SK-N-DZ (cell line): ENCODE measurements around the gene ASTN2.
A peak's percentile ranks its signal among the peaks of the same experiment; 100 is the strongest.

ENCODE experiments used
- DNase-seq: peaks from one replicate; pipeline ENCODE4 v3.0.0-alpha.2; 2015; ENCODE audit warnings: low spot score

Gene ASTN2

GRCh38 chr9:117368684-117369230, 46.1 kb downstream of the ASTN2 start:
- DNase-seq, result no peak

DNA sequence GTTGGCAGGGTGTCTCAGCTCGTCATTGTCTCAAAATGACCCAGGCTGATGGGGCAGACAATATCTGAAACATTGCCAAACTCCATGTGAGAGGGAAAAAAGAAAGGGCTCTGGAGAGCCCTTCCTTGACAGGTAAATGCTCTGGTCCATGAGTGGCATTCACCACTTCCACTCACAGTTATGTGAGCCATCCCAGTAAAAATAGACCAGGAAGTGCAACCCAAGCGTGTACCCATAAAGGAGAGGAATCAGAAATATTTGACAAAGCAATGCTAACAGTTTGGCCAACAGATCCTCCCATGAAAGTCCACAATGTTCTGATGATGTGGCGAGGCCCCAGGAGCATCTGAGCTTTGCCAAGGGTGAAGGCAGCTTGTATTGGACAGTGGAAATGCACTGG, 49.4 kb downstream of the ASTN2 start:
- no peak for DNase-seq

GRCh38 chr9:117363006-117363405, 51.9 kb downstream of the ASTN2 start:
- no peak for DNase-seq

- DNase-seq, result no peak
Measured at GRCh38 chr9:117359910-117360309, 54.9 kb downstream of the ASTN2 start.

DNA sequence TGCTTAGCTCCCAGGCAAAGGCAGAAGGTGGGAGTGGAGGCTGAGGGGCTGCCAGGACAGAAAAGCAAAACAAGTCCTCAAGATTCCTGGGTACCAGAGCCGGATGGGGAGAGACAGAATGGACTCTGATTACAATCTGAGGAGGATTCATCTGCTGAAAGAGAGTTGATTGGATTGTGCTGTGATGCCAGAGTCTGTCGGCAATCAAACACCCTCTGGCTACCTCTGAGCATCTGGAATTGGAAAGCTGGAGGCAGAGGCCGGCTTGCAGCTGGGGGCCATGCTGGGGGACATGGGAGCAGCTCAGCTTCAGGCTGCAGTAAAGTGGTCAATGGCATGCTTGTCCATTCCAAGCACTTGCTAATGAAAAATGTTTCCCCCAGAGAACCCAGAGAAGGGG, 59.3 kb downstream of the ASTN2 start:
- DNase-seq, result peak; percentile 91

DNA sequence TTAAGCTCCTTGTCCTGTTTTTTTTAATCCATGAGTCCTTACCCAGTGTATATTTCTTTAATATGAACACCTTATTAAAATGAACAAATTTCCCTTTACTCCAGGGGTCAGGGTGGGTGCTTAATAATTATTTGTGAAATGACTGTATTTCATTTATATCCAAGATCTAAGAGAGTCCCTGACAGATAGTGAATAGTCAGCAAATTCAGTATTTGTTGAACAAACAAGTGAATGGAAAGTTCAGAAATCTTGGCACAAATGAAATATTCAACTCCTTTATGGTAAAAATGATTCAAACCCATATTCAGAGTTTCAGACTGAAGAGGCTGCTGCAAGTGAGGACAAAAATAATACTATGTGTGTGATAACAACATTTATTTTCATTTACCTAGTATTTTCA, 59.9 kb downstream of the ASTN2 start:
- no peak for DNase-seq

- DNase-seq, result no peak
Measured at GRCh38 chr9:117354244-117354847, 60.5 kb downstream of the ASTN2 start.

- DNase-seq, result peak; percentile 43
Measured at GRCh38 chr9:117344892-117345660, 69.8 kb downstream of the ASTN2 start.

DNA sequence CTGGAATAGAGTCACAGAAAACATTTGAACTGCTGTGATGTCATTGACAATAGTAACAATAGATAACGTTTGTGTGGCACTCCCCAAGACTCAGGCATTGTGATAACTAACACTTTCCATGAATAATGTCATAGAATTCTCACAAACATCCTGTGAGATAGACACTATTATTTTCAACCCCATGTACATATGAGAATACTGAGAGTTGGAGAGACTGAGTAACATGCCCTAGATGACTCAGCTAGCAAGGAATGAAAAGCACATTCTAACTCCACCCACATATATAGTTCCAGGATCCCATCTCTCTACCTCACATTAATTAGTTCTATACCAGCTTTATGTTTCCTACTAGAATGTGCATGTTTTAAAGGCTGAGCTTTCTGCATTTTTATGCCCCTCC, 71.4 kb downstream of the ASTN2 start:
- DNase-seq, result no peak

DNA sequence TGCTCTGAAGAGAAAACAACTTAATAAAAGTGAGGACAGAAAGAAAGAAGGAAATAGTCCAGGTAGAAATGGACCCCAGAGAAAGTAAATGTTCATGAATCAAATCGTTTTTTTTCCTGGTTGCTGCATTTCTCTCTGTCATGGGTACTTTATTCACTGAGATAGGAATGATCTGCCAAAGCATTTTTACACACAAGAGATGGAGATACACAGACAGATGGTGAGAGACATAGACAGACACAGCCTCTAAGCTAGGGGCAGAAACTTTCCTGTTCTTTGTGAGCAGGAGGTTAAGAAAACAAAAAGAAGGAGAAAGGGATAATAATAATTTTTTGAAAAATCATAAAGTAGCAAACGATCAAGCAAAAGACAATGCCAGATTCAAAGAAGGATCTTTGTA, 73.7 kb downstream of the ASTN2 start:
- no peak for DNase-seq

DNA sequence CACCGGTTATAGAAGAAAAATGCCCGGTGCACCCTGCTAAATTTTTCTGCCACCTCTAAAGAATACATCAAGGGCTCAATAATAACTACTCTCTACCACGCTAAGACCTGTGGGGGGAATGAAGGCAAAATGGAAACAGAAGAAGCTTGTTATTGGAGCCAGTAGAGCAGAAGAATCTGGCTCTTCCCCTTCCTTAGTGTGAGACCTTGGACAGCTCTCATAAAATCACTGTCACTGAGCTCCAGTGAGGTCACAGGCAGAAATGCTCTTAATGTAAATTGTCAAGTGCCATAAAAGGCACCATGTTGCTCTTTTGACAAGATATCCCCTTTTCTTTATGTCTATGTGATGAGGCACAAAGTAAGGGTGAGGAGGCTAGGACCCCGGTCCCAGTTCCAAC, 74.4 kb downstream of the ASTN2 start:
- no peak for DNase-seq

- peak; percentile 78 for DNase-seq
Measured at GRCh38 chr9:117335837-117336433, 78.9 kb downstream of the ASTN2 start.

- no peak for DNase-seq
Measured at GRCh38 chr9:117334101-117334500, 80.8 kb downstream of the ASTN2 start.

GRCh38 chr9:117325831-117326230, 89.0 kb downstream of the ASTN2 start:
- no peak for DNase-seq

DNA sequence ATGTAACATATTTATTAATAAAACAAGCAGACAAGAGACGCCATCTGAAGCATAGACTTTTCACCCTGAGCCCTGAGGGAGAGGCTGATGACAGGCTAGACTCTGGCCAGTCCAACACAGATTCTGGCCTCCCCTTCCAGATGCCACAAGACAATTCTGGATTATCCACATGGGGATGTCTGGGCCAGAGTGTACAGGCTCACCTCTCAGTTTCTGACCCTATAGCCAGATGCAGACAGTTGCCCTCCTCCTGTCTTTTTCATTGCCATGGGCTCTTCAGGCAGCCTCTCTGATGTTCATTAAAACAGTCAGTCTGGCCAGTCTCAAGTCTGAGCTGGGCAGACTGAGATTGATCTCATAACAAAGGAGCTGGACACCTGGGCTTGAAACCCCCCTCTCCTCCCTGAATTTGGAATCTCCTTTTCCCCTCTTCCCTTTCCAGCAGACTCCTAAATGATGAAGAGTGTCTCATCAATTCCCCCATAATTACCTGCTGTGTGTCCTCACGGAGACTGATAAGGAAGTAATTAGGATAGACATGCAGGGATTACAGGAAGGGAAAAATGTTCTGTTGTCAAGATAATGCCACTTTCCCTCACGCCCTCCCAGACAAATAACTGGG, 89.6 kb downstream of the ASTN2 start:
- peak; percentile 87 for DNase-seq

GRCh38 chr9:117323390-117323789, 91.5 kb downstream of the ASTN2 start:
- DNase-seq, result no peak

GRCh38 chr9:117317192-117317591, 97.7 kb downstream of the ASTN2 start:
- DNase-seq, result no peak

- no peak for DNase-seq
Measured at GRCh38 chr9:117315236-117315635, 99.6 kb downstream of the ASTN2 start.

DNA sequence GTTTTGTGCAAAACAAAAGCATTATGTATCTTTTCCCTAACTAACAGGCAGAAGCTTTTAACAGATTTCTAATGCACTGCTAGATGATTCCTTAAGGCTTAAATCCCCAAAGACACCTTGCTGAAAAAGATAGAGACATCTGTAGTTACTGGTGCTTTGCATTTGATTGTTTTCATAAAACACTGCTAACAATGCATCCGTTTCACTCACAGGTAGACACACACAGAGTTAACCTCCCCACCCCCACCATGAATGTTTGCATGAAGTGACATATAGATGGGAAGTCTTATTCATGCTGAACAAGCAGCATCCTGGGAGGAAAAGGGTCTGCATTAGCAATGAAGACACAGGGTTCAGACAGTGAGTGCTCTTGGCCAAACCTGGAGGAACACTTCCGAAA, 100.9 kb downstream of the ASTN2 start:
- no peak for DNase-seq

DNA sequence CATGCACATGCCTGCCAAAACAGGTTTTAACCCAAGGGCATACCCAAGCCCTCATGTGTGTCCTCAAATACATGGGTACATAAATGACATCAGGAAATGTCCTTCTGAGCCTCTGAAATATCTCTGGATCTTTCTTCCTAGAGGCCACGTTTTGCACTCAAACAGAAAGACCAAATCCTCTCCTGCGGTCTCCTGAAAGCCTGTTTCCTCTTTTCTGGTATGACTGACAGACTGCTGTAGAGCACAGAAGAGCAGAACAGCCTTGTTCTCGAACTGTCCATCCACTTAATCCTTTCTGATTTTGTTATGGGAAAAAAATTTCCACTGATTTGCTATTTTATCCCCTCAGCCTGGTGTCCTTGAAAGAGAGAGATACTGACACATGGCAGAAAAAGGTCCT, 107.2 kb downstream of the ASTN2 start:
- no peak for DNase-seq

- no peak for DNase-seq
Measured at GRCh38 chr9:117306032-117306431, 108.8 kb downstream of the ASTN2 start.

DNA sequence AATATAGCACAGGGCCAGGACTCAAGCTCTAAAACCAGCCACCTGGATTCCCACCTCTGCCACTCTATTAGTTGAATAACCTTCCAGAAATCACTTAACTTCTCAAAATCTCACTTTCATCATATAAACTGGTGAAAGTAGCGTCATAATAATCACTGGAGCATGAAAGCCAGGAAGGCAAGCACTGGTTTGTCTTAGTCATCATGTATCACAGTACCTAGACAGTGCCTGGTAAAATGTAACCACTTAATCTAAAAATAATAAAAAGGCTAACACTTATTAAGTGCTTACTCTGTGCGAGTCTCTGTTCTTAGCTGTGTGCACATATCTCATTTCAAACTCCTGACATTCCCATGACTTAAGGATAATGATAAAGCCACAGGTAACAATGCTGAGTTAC, 109.4 kb downstream of the ASTN2 start:
- no peak for DNase-seq
